H9 (cell line): ENCODE measurements around the gene GCNT2. TPM values are rescaled to one million over a fixed set of nuclear protein-coding genes. Genes with fewer than 3 reads are reported as not detected.

Experiments used
- DNase-seq: peaks from one replicate; pipeline ENCODE4 v3.0.0-alpha.2; 2017
- H2AFZ ChIP-seq: one replicate; pipeline ENCODE4 v1.6.1; 2013; ENCODE audit warnings: mild to moderate bottlenecking, low read length, control low read depth, moderate library complexity
- H2AK5ac ChIP-seq: 2 replicates; pipeline ENCODE4 v1.6.1; 2013; ENCODE audit warnings: low read length, control low read depth, mixed read lengths; ENCODE audit not compliant: insufficient read length
- H2BK120ac ChIP-seq: one replicate; pipeline ENCODE4 v1.6.1; 2013; ENCODE audit warnings: low read depth, mild to moderate bottlenecking, low read length, control low read depth, inconsistent platforms; ENCODE audit not compliant: poor library complexity, severe bottlenecking
- H2BK12ac ChIP-seq: 2 replicates; pipeline ENCODE4 v1.6.1; 2013; ENCODE audit warnings: low read length, control low read depth, mixed read lengths, low read depth; ENCODE audit not compliant: insufficient read length
- H2BK15ac ChIP-seq: 2 replicates; pipeline ENCODE4 v1.6.1; 2013; ENCODE audit warnings: low read depth, low read length, control low read depth
- H2BK20ac ChIP-seq: one replicate; pipeline ENCODE4 v1.6.1; 2013; ENCODE audit warnings: low read depth, mild to moderate bottlenecking, low read length, control low read depth, inconsistent platforms; ENCODE audit not compliant: poor library complexity, severe bottlenecking
- H2BK5ac ChIP-seq: 2 replicates; pipeline ENCODE4 v1.6.1; 2013; ENCODE audit warnings: low read length, control low read depth, mixed read lengths; ENCODE audit not compliant: insufficient read length
- H3K14ac ChIP-seq: 2 replicates; pipeline ENCODE4 v1.6.1; 2013; ENCODE audit warnings: low read length, control low read depth; ENCODE audit not compliant: insufficient read depth
- H3K18ac ChIP-seq: 2 replicates; pipeline ENCODE4 v1.6.1; 2013; ENCODE audit warnings: low read depth, mild to moderate bottlenecking, mixed read lengths, low read length, control low read depth; ENCODE audit not compliant: insufficient read length
- H3K23ac ChIP-seq: 2 replicates; pipeline ENCODE4 v1.6.1; 2013; ENCODE audit warnings: low read length, control low read depth, mixed read lengths, low read depth; ENCODE audit not compliant: insufficient read length
- H3K23me2 ChIP-seq: 2 replicates; pipeline ENCODE4 v1.6.1; 2013; ENCODE audit warnings: low read depth, mild to moderate bottlenecking, mixed read lengths, low read length, control low read depth; ENCODE audit not compliant: insufficient read length, poor library complexity, severe bottlenecking
- H3K27ac ChIP-seq: 2 replicates; pipeline ENCODE4 v1.5.1; 2013; ENCODE audit warnings: low read length, control low read depth, mixed read lengths, low read depth; ENCODE audit not compliant: insufficient read length
- H3K27me3 ChIP-seq: 2 replicates; pipeline ENCODE4 v1.6.1; 2013; ENCODE audit warnings: low read length, control low read depth, inconsistent platforms; ENCODE audit not compliant: insufficient read depth
- H3K4ac ChIP-seq: 2 replicates; pipeline ENCODE4 v1.6.1; 2013; ENCODE audit warnings: low read depth, mild to moderate bottlenecking, control low read depth, inconsistent platforms, low read length, moderate library complexity
- H3K4me1 ChIP-seq: 2 replicates; pipeline ENCODE4 v1.6.1; 2013; ENCODE audit warnings: low read length, control low read depth, inconsistent platforms; ENCODE audit not compliant: insufficient read depth
- H3K4me2 ChIP-seq: 2 replicates; pipeline ENCODE4 v1.6.1; 2013; ENCODE audit warnings: low read length, control low read depth, mixed read lengths; ENCODE audit not compliant: insufficient read length, insufficient read depth
- H3K56ac ChIP-seq: 2 replicates; pipeline ENCODE4 v1.6.1; 2013; ENCODE audit warnings: low read depth, mild to moderate bottlenecking, mixed read lengths, low read length, control low read depth; ENCODE audit not compliant: insufficient read length
- H3K79me1 ChIP-seq: 2 replicates; pipeline ENCODE4 v1.6.1; 2013; ENCODE audit warnings: low read depth, mild to moderate bottlenecking, moderate library complexity, low read length, control low read depth, inconsistent platforms; ENCODE audit not compliant: insufficient read depth, poor library complexity, severe bottlenecking
- H3K79me2 ChIP-seq: 2 replicates; pipeline ENCODE4 v1.6.1; 2013; ENCODE audit warnings: low read length, control low read depth, inconsistent platforms; ENCODE audit not compliant: insufficient read depth
- H3K9ac ChIP-seq: 2 replicates; pipeline ENCODE4 v1.6.1; 2013; ENCODE audit warnings: low read length, control low read depth, mixed read lengths; ENCODE audit not compliant: insufficient read length; ENCODE audit errors: extremely low read depth
- H3K9me3 ChIP-seq: one replicate; pipeline ENCODE4 v1.6.1; 2013; ENCODE audit warnings: low read depth, low read length, inconsistent platforms; ENCODE audit not compliant: control insufficient read depth
- H3T11ph ChIP-seq: one replicate; pipeline ENCODE4 v1.6.1; 2013; ENCODE audit warnings: mild to moderate bottlenecking, low read length, control low read depth, inconsistent platforms
- H4K20me1 ChIP-seq: one replicate; pipeline ENCODE4 v1.6.1; 2013; ENCODE audit not compliant: control insufficient read depth, insufficient read length, insufficient read depth
- H4K5ac ChIP-seq: 2 replicates; pipeline ENCODE4 v1.6.1; 2013; ENCODE audit warnings: low read depth, mild to moderate bottlenecking, mixed read lengths, low read length, control low read depth; ENCODE audit not compliant: insufficient read length
- H4K8ac ChIP-seq: replicated peaks from 2 replicates; pipeline ENCODE4 v1.6.1; 2013; ENCODE audit warnings: low read length, control low read depth, mixed read lengths, low read depth; ENCODE audit not compliant: insufficient read length
- H4K91ac ChIP-seq: 2 replicates; pipeline ENCODE4 v1.6.1; 2013; ENCODE audit warnings: low read depth, mild to moderate bottlenecking, moderate library complexity, mixed read lengths, low read length, control low read depth; ENCODE audit not compliant: insufficient read length
- H3K27ac Mint-ChIP-seq, 3 experiments: 2 replicates in 2 of 3; 3 replicates in 1 of 3; pipeline ENCODE4 v1.8.0; 2020 to 2021; ENCODE audit warnings: mixed read lengths in 3 of 3, mild to moderate bottlenecking in 1 of 3, moderate library complexity in 1 of 3
- H3K27me3 Mint-ChIP-seq: 2 replicates; pipeline ENCODE4 v1.8.0; 2021; ENCODE audit warnings: low read depth, mild to moderate bottlenecking, moderate library complexity, mixed read lengths
- H3K36me3 Mint-ChIP-seq, 3 experiments: 2 replicates in 2 of 3; 3 replicates in 1 of 3; pipeline ENCODE4 v1.8.0; 2020 to 2021; ENCODE audit warnings: low read depth in 3 of 3, mixed read lengths in 3 of 3; ENCODE audit not compliant: insufficient read depth in 1 of 3
- H3K4me1 Mint-ChIP-seq, 2 experiments: 2 replicates each; pipeline ENCODE4 v1.8.0; 2020; ENCODE audit warnings: mixed read lengths in 2 of 2
- H3K4me3 Mint-ChIP-seq, 2 experiments: 2 replicates in 1 of 2; 3 replicates in 1 of 2; pipeline ENCODE4 v1.8.0; 2020 to 2021; ENCODE audit warnings: mild to moderate bottlenecking in 2 of 2, mixed read lengths in 2 of 2, moderate library complexity in 1 of 2
- H3K9me3 Mint-ChIP-seq, 2 experiments: 2 replicates in 1 of 2; 3 replicates in 1 of 2; pipeline ENCODE4 v1.8.0; 2020; ENCODE audit warnings: mild to moderate bottlenecking in 2 of 2, mixed read lengths in 2 of 2, moderate library complexity in 1 of 2
- CTCF ChIP-seq: fragments of 200-600 bp; sonication (generic); conservative IDR thresholded peaks from 3 replicates; pipeline ENCODE4 v1.8.0; 2021; ENCODE audit warnings: antibody characterized with exemption, mild to moderate bottlenecking
- WGBS: extraction: QIAGEN DNeasy Blood & Tissue Kit; methylation state at CpG from one replicate; pipeline ENCODE4 v1.1.7; 2013; ENCODE audit warnings: missing lambda C conversion rate, low lambda C conversion rate, mixed read lengths; ENCODE audit not compliant: insufficient read length; ENCODE audit errors: extremely low coverage; 5-methylcytosine and 5-hydroxymethylcytosine counted together
- total RNA-seq: library from RNA; stranded (reverse); gene quantifications from 2 replicates; pipeline ENCODE4 v1.2.1, GENCODE V29; 2021

Gene GCNT2
- total RNA-seq, 1 experiment from 2014 or later = 41.7 TPM

GRCh38 chr6:10510592-10511367, 10.4 kb upstream of the GCNT2 start:
- peaks cover 6% of the 10 kb centered on the region; the same call in 1 of the 2 replicates for H3K4me1 ChIP-seq
- no peak overlapping the region for H3K56ac ChIP-seq
- no peak overlapping the region for H3K4me3 Mint-ChIP-seq
- no peak overlapping the region for H4K91ac ChIP-seq
- no peak overlapping the region for H2BK15ac ChIP-seq
- no peaks in the 10 kb centered on the region for H3K36me3 Mint-ChIP-seq
- no peak overlapping the region for H4K5ac ChIP-seq
- H3K9me3 ChIP-seq = no peaks in the 10 kb centered on the region
- no peak overlapping the region for H2BK5ac ChIP-seq
- H2BK120ac ChIP-seq = no peak overlapping the region
- WGBS = no CpG with 5 or more reads among the region's 17 CpGs
- H3K79me2 ChIP-seq = no peaks in the 10 kb centered on the region
- H3K4me2 ChIP-seq = peak overlapping the region; percentile 15
- H3K4ac ChIP-seq = no peak overlapping the region
- no peak overlapping the region for H3K14ac ChIP-seq
- no peaks in the 10 kb centered on the region for H3K27me3 Mint-ChIP-seq
- no peak overlapping the region for H3K18ac ChIP-seq
- H3T11ph ChIP-seq = no peak overlapping the region
- no peaks in the 10 kb centered on the region for H3K27me3 ChIP-seq
- H2AK5ac ChIP-seq = no peak overlapping the region
- no peaks in the 10 kb centered on the region for H3K23me2 ChIP-seq
- TF ChIP-seq CTCF = peak; percentile 90
- no peak overlapping the region for H2BK12ac ChIP-seq
- H3K27ac Mint-ChIP-seq = no peak overlapping the region
- no peak overlapping the region for H2BK20ac ChIP-seq
- no peaks in the 10 kb centered on the region for H3K9me3 Mint-ChIP-seq
- H4K8ac ChIP-seq = no peak overlapping the region
- no peak overlapping the region for H3K9ac ChIP-seq
- H3K4me1 Mint-ChIP-seq = peaks cover 10 to 12% of the 10 kb centered on the region in 2 experiments
- H3K79me1 ChIP-seq = no peaks in the 10 kb centered on the region
- no peak overlapping the region for H3K23ac ChIP-seq
- no peak overlapping the region for H2AFZ ChIP-seq
- H3K27ac ChIP-seq = no peak overlapping the region
- H4K20me1 ChIP-seq = no peaks in the 10 kb centered on the region
- peak; percentile 79 for DNase-seq
